Colonic mucosa (tissue), 4 donors: ENCODE measurements around the gene ZDHHC21. TPM values are rescaled to one million over a fixed set of nuclear protein-coding genes. Genes with fewer than 3 reads are reported as not detected.

Experiments used
- DNase-seq: peaks from one replicate; pipeline ENCODE4 v3.0.0-alpha.2; 2020
- H3K27ac ChIP-seq: fragments of 200-600 bp; one replicate; pipeline ENCODE4 v1.8.0; 2021
- H3K27me3 ChIP-seq: fragments of 200-600 bp; one replicate; pipeline ENCODE4 v1.8.0; 2021
- H3K36me3 ChIP-seq: fragments of 200-600 bp; one replicate; pipeline ENCODE4 v1.8.0; 2021
- H3K4me1 ChIP-seq: fragments of 200-600 bp; one replicate; pipeline ENCODE4 v1.8.0; 2021; ENCODE audit warnings: mild to moderate bottlenecking
- H3K4me3 ChIP-seq: fragments of 200-600 bp; one replicate; pipeline ENCODE4 v1.8.0; 2021
- H3K9ac ChIP-seq, 2 donors: one replicate each; pipeline ENCODE4 v1.7.0; 2013; ENCODE audit warnings: control low read depth in 2 of 2, low read depth in 2 of 2, low read length in 2 of 2
- H3K9me3 ChIP-seq: fragments of 200-600 bp; one replicate; pipeline ENCODE4 v1.8.0; 2021
- intact Hi-C: fragments of 100-400 bp; cut with DNase I; formaldehyde crosslinking; loops from one replicate; pipeline ENCODE4 v1.14.1; 2022
- total RNA-seq, 2 donors: library from RNA; stranded (reverse); fragmentation: NEBNext Ultra II Directional in 1 of 2; extraction: Animal tissue kit (Norgen Biotek cat#: 25700) in 1 of 2; gene quantifications; one replicate each; pipeline ENCODE4 v1.2.1, GENCODE V29; 2021
- TF ChIP-seq, protein P1 (sequence below): fragments of 200-600 bp; IDR thresholded peaks from one replicate; pipeline ENCODE4 v1.8.0; 2022; ENCODE audit warnings: antibody characterized with exemption, mild to moderate bottlenecking
- donor health status: healthy.
- donor health status: DM: no; HTN: no; CAD: no.
- donor health status: DM: no; HTN: no; CAD: no.

The ZDHHC21 gene
- total RNA-seq, 2 donors from 2014 or later, result 9.0 to 14.1 TPM

DNA sequence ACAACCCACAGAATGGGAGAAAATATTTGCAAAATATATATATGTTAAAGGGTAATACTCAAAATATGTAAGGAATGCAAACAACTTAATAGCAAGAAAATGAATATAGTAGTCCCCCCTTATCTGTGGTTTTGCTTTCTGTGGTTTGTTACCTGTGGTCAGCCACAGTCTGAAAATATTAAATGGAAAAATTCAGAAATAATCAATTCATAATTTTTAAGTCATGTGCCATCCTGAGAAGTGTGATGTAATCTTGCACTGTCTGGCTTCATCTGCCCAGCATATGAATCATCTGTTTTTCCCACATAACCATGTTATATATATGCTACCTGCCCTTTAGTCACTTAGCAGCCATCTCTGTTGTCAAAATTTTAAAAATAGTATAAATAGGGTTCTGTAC, 17.6 kb upstream of the ZDHHC21 start:
- Histone ChIP-seq H3K36me3 (no peaks in the 10 kb centered on the region), H3K27ac (no peak overlapping the region), H3K4me1 (no peaks in the 10 kb centered on the region), H3K9ac (no peak overlapping the region), H3K9me3 (no peaks in the 10 kb centered on the region), H3K4me3 (no peak overlapping the region), H3K27me3 (no peaks in the 10 kb centered on the region)
- intact Hi-C loops, result no loop called here
- DNase-seq, result no peak
- TF ChIP-seq, protein P1, sequence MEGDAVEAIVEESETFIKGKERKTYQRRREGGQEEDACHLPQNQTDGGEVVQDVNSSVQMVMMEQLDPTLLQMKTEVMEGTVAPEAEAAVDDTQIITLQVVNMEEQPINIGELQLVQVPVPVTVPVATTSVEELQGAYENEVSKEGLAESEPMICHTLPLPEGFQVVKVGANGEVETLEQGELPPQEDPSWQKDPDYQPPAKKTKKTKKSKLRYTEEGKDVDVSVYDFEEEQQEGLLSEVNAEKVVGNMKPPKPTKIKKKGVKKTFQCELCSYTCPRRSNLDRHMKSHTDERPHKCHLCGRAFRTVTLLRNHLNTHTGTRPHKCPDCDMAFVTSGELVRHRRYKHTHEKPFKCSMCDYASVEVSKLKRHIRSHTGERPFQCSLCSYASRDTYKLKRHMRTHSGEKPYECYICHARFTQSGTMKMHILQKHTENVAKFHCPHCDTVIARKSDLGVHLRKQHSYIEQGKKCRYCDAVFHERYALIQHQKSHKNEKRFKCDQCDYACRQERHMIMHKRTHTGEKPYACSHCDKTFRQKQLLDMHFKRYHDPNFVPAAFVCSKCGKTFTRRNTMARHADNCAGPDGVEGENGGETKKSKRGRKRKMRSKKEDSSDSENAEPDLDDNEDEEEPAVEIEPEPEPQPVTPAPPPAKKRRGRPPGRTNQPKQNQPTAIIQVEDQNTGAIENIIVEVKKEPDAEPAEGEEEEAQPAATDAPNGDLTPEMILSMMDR, result no peak

DNA sequence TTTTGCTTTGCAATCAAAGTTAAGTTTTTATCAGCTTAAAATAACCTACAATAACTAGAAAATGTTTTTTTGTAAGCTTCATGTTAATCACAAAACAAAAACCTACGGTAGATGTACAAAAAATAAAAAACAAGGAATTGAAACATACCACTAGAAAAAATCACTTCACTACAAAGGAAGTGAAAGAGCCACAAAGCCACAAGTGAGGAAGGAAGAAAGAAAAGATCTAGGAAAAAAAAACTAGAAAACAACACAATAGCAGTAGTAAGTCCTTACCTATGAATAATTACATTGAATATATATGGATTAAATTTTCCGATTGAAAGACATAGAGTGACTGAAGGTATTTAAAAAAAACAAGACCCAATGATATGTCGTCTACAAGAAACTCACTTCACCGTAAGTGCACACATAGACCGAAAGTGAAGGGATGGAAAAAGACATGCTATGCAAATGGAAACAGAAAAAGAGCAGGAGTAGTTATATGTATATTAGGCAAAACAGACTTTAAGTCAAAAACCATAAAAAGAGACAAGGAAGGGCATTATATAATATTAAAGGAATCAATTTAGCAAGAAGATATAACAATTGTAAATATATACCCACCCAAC, 13.4 kb upstream of the ZDHHC21 start:
- intact Hi-C loops, result no loop called here
- H3K27me3 ChIP-seq, result no peaks in the 10 kb centered on the region
- H3K4me3 ChIP-seq, result no peak overlapping the region
- DNase-seq, result no peak
- TF ChIP-seq, protein P1, result no peak
- no peaks in the 10 kb centered on the region for H3K9me3 ChIP-seq
- no peak overlapping the region for H3K27ac ChIP-seq
- no peak overlapping the region for H3K9ac ChIP-seq
- H3K36me3 ChIP-seq, result no peaks in the 10 kb centered on the region
- H3K4me1 ChIP-seq, result no peaks in the 10 kb centered on the region

DNA sequence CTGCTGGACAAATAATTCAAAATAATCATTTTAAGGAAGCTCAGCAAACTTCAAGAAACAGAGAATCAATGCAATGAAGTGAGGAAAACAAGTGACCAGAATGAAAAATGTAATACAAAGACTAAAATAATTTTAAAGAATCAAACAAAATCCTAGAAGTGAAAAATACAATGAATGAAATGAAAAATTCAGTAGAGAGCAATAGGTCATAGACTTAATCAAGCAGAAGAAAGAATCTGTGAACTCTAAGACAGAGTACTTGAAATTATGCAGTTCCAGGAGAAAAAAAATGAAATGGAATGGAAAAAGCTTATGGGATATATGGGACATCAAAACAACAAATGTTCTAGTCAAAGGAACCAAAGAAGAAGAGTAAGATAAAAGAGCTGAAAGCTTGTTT, 11.8 kb upstream of the ZDHHC21 start:
- intact Hi-C loops, result no loop called here
- no peak for DNase-seq
- TF ChIP-seq, protein P1, result no peak
- Histone ChIP-seq H3K9ac (no peak overlapping the region), H3K4me3 (no peak overlapping the region), H3K4me1 (no peaks in the 10 kb centered on the region), H3K9me3 (no peaks in the 10 kb centered on the region), H3K27me3 (no peaks in the 10 kb centered on the region), H3K36me3 (no peaks in the 10 kb centered on the region), H3K27ac (no peak overlapping the region)

DNA sequence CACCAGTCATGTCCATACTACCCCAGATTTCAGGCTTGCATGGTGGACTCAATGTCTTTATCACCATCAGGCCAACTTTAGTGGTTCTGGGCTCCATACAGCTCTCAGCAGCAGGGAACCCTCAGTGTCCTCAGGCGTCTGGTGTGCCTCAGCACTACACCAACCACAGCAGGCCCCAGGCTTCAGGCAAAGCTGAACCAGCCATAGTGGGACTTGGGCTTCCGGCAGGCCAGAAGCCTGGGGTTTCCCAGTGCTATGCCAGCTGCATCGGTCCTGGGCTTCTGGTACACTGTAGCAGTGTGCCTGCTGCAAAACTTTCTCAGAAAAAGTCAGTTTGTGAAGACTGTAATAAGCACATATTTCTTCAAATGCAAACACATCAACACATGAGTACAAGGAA, 11.0 kb upstream of the ZDHHC21 start:
- intact Hi-C loops, result no loop called here

DNA sequence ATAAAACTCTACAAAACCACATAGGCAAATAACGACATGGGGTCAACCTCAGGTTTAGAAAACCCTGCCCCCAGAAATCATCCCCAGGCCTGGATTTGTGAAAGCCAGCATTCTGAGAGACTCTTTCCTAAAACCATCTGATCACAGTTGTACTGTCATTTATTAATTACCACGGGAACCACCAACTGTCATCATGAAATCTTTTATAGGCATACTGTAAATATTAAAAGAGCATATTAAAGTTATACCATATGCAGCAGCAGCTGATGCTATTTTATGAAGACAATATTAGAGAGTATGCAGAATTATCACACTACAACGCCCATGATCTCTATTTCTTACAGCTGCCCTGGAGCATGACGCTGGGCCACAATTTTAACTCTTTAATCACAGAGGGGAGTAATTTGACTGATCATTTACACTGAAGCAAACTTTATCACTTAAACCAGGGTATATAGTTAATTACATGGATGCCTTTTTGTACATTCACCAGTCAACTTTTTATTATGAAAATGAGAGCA, 9.0 kb upstream of the ZDHHC21 start:
- Histone ChIP-seq H3K9me3 (no peaks in the 10 kb centered on the region), H3K4me3 (no peak overlapping the region), H3K27me3 (no peaks in the 10 kb centered on the region), H3K9ac (no peak overlapping the region), H3K36me3 (no peaks in the 10 kb centered on the region), H3K4me1 (no peaks in the 10 kb centered on the region), H3K27ac (no peak overlapping the region)
- intact Hi-C loops, result no loop called here
- DNase-seq, result no peak
- TF ChIP-seq, protein P1, result no peak

More for the DNA sequence above, 11.0 kb upstream of the ZDHHC21 start:
- Histone ChIP-seq H3K9me3 (no peaks in the 10 kb centered on the region), H3K4me1 (no peaks in the 10 kb centered on the region), H3K9ac (no peak overlapping the region), H3K27me3 (no peaks in the 10 kb centered on the region), H3K36me3 (no peaks in the 10 kb centered on the region), H3K27ac (no peak overlapping the region), H3K4me3 (no peak overlapping the region)
- DNase-seq, result no peak
- TF ChIP-seq, protein P1, result no peak
